HepG2 (cell line): ENCODE results near the gene TJP3. TPM values are rescaled to one million over a fixed set of nuclear protein-coding genes. Genes with fewer than 3 reads are reported as not detected.
A peak's percentile ranks its signal among the peaks of the same experiment; 100 is the strongest.

Experiments
- ATAC-seq: fragments of 200-7000 bp; cut with Tn5 transposase; 3 replicates; pipeline ENCODE4 v1.9.1; 2020; ENCODE audit warnings: mild to moderate bottlenecking, moderate library complexity
- BruUV-seq: library from RNA; stranded (reverse); fragments of 400-500 nt; replicated peaks from 2 replicates; lab custom pipeline; 2021; lab: Mats Ljungman, UMichigan
- CTCF ChIA-PET: fragments of 300-600 bp; formaldehyde crosslinking; extraction: SDS; loops from one replicate; lab custom pipeline; 2021; ENCODE audit warnings: low total read pairs, inconsistent platforms, low intra/inter-chr PET ratio; lab: Yijun Ruan, JAX
- POLR2A ChIA-PET: fragments of 350-600 bp; sonication (Branson Sonifier 250); formaldehyde crosslinking; loops from one replicate; lab custom pipeline; 2020; ENCODE audit warnings: antibody characterized with exemption, inconsistent platforms; lab: Yijun Ruan, JAX
- DNase-seq: peaks from one replicate; pipeline ENCODE4 v3.0.0-alpha.2; 2015; ENCODE audit warnings: low spot score
- FAIRE-seq: peaks from 3 replicates; lab custom pipeline; 2011; peaks lifted over from hg19 to GRCh38; lab: Jason Lieb, UNC
- H2AFZ ChIP-seq: one replicate; pipeline ENCODE4 v1.6.1; 2011; ENCODE audit warnings: low read length, inconsistent platforms
- H3K27ac ChIP-seq: fragments of 300-600 bp; 3 replicates; pipeline ENCODE4 v1.8.0; 2011; ENCODE audit warnings: mixed run types, mild to moderate bottlenecking, mixed read lengths, low read length, inconsistent platforms; ENCODE audit not compliant: insufficient read depth; ENCODE audit errors: extremely low read length
- H3K27me3 ChIP-seq, 2 experiments: fragments of 200-600 bp in 1 of 2; 2 replicates in 1 of 2; 3 replicates in 1 of 2; pipeline versions ENCODE4 v1.6.0 to v1.8.0; 2011; ENCODE audit warnings: low read length in 2 of 2, mild to moderate bottlenecking in 2 of 2, moderate library complexity in 2 of 2, inconsistent platforms in 1 of 2; ENCODE audit not compliant: insufficient read depth in 2 of 2, control insufficient read depth in 1 of 2
- H3K36me3 ChIP-seq, 2 experiments: fragments of 200-600 bp in 1 of 2; replicated peaks in 1 of 2; 2 replicates in 1 of 2; 3 replicates in 1 of 2; pipeline versions ENCODE4 v1.5.1 to v1.8.0; 2011; ENCODE audit warnings: low read length in 2 of 2, inconsistent platforms in 1 of 2; ENCODE audit not compliant: insufficient read depth in 2 of 2, control insufficient read depth in 1 of 2
- H3K4me1 ChIP-seq: 2 replicates; pipeline ENCODE4 v1.5.1; 2012; ENCODE audit warnings: low read length, inconsistent platforms; ENCODE audit not compliant: insufficient read depth
- H3K4me2 ChIP-seq: 2 replicates; pipeline ENCODE4 v1.6.0; 2011; ENCODE audit warnings: low read depth, low read length, inconsistent platforms
- H3K4me3 ChIP-seq, 3 experiments: fragments of 200-600 bp in 1 of 3; sonication (generic), shearing (Covaris generic) in 1 of 3; replicated peaks in 1 of 3; 2 replicates each; pipeline ENCODE4 v1.5.1; 2011 to 2016; ENCODE audit warnings: low read length in 3 of 3, inconsistent platforms in 2 of 3, low read depth in 2 of 3, mild to moderate bottlenecking in 2 of 3, control low read depth in 1 of 3, mixed read lengths in 1 of 3; ENCODE audit not compliant: insufficient read depth in 1 of 3
- H3K79me2 ChIP-seq: one replicate; pipeline ENCODE4 v1.6.1; 2011; ENCODE audit warnings: low read length, inconsistent platforms; ENCODE audit not compliant: insufficient read depth
- H3K9ac ChIP-seq: 2 replicates; pipeline ENCODE4 v1.6.0; 2011; ENCODE audit warnings: mild to moderate bottlenecking, low read depth, low read length, inconsistent platforms; ENCODE audit not compliant: insufficient read depth
- H3K9me3 ChIP-seq: 2 replicates; pipeline ENCODE4 v1.5.1; 2012; ENCODE audit warnings: mild to moderate bottlenecking, low read length
- H4K20me1 ChIP-seq: 2 replicates; pipeline ENCODE4 v1.6.0; 2011; ENCODE audit warnings: inconsistent platforms, mild to moderate bottlenecking, low read length, moderate library complexity; ENCODE audit not compliant: insufficient read depth
- ARID3A ChIP-seq: IDR thresholded peaks from 2 replicates; pipeline ENCODE4 v1.6.1; 2012; ENCODE audit warnings: low read depth, low read length, improper control_type of control experiment
- ARID4A ChIP-seq: sonication (generic); formaldehyde crosslinking; IDR thresholded peaks from 2 replicates; pipeline ENCODE4 v1.5.0; 2020; ENCODE audit warnings: mild to moderate bottlenecking, missing genetic modification reagents, borderline replicate concordance
- BORCS8-MEF2B ChIP-seq: sonication (generic); formaldehyde crosslinking; IDR thresholded peaks from 2 replicates; pipeline ENCODE4 v1.8.0; 2022; ENCODE audit warnings: mild to moderate bottlenecking, missing genetic modification reagents
- FOXP4 ChIP-seq: sonication (generic); formaldehyde crosslinking; IDR thresholded peaks from 2 replicates; pipeline ENCODE4 v1.4.0; 2020; ENCODE audit warnings: missing genetic modification reagents
- GFI1 ChIP-seq: sonication (generic); formaldehyde crosslinking; IDR thresholded peaks from 2 replicates; pipeline ENCODE4 v1.5.0; 2020; ENCODE audit warnings: missing genetic modification reagents, mild to moderate bottlenecking, borderline replicate concordance
- NFYB ChIP-seq: sonication (generic); formaldehyde crosslinking; IDR thresholded peaks from 2 replicates; pipeline ENCODE4 v1.4.0; 2020; ENCODE audit warnings: missing genetic modification reagents
- PHF20 ChIP-seq: sonication (generic); formaldehyde crosslinking; IDR thresholded peaks from 2 replicates; pipeline ENCODE4 v1.5.0; 2020; ENCODE audit warnings: mild to moderate bottlenecking, missing genetic modification reagents
- SMAD3 ChIP-seq: sonication (generic); formaldehyde crosslinking; IDR thresholded peaks from 2 replicates; pipeline ENCODE4 v1.4.0; 2020; ENCODE audit warnings: missing genetic modification reagents
- SNRNP70 ChIP-seq: fragments of 200-400 bp; formaldehyde crosslinking; IDR thresholded peaks from 2 replicates; pipeline ENCODE4 v1.6.1; 2017; ENCODE audit warnings: mild to moderate bottlenecking, low read depth, low read length, moderate library complexity
- ZNF670 ChIP-seq: sonication (generic); formaldehyde crosslinking; IDR thresholded peaks from 2 replicates; pipeline ENCODE4 v1.8.0; 2022; ENCODE audit warnings: mild to moderate bottlenecking, missing genetic modification reagents, borderline replicate concordance
- WGBS: methylation state at CpG from one replicate; pipeline ENCODE4 v1.1.6; 2017; ENCODE audit warnings: low lambda C conversion rate; 5-methylcytosine and 5-hydroxymethylcytosine counted together
- in situ Hi-C: cut with HindIII; loops from 2 replicates; pipeline ENCODE4 v1.10.0; 2017; ENCODE audit warnings: low pct_unique_long_range_greater_than_20kb; ENCODE audit not compliant: extremely low pct_ligation_motif_present
- intact Hi-C: fragments of 100-400 bp; cut with micrococcal nuclease; formaldehyde crosslinking; loops from one replicate; pipeline ENCODE4 v1.10.0; 2022; ENCODE audit not compliant: unreplicated experiment
- polyA plus RNA-seq, 8 experiments: library from polyadenylated mRNA; depleted of rRNA in 3 of 8; stranded (reverse) in 7 of 8; unstranded in 1 of 8; fragments of >200 nt; fragmentation: Illumina TruSeq in 4 of 8; extraction: Trizol in 4 of 8; gene quantifications; 2 replicates each; pipeline versions ENCODE4 v1.2.1 to v1.2.3, GENCODE V29; 2011 to 2016; ENCODE audit warnings: low read depth in 4 of 8, missing spikeins in 1 of 8, mixed read lengths in 1 of 8; ENCODE audit not compliant: insufficient read depth in 1 of 8
- total RNA-seq, 5 experiments: library from RNA; depleted of rRNA; stranded (reverse); fragments of >200 nt; fragmentation: Illumina TruSeq; extraction: Trizol; gene quantifications; 2 replicates each; pipeline ENCODE4 v1.2.3, GENCODE V29; 2016; ENCODE audit warnings: low read depth in 1 of 5
- TF ChIP-seq, protein P1 (sequence below): sonication (generic); formaldehyde crosslinking; IDR thresholded peaks from 2 replicates; pipeline ENCODE4 v1.4.0; 2020; ENCODE audit warnings: missing genetic modification reagents
- TF ChIP-seq, protein P2 (sequence below): sonication (generic); formaldehyde crosslinking; conservative IDR thresholded peaks from 2 replicates; pipeline ENCODE4 v1.8.0; 2022; ENCODE audit warnings: mild to moderate bottlenecking, moderate library complexity, missing genetic modification reagents

The TJP3 gene
- total and polyA plus RNA-seq, 2 of the 13 experiments (the other 11 are each of a cell fraction or from before 2014, with no cell fraction given): 2.3 to 21.5 TPM

- peak; percentile 18 for ATAC-seq
- no peaks in the 10 kb centered on the region for H3K36me3 ChIP-seq
- H3K27me3 ChIP-seq: no peaks in the 10 kb centered on the region; a peak in 1 of 5 replicates
- no peak overlapping the region for H2AFZ ChIP-seq
- CTCF ChIA-PET: no interaction called here
- peak overlapping the region; percentile 81 to 93 (median 89) for H3K4me3 ChIP-seq
- peak overlapping the region; percentile 18 for H3K27ac ChIP-seq
- intact Hi-C loops: no loop called here
- H3K4me1 ChIP-seq: peaks cover 15% of the 10 kb centered on the region
- peak overlapping the region; percentile 85 for H3K9ac ChIP-seq
- no peak for FAIRE-seq
- WGBS: 0% methylated on average over 6 of the region's 34 CpGs
- BruUV-seq: no TSS peak
- in situ Hi-C loops: no loop called here
- no peak for DNase-seq
- no peaks in the 10 kb centered on the region for H3K9me3 ChIP-seq
- H3K79me2 ChIP-seq: peaks cover 26% of the 10 kb centered on the region
- H3K4me2 ChIP-seq: peak overlapping the region; percentile 97
- H4K20me1 ChIP-seq: peaks cover 5% of the 10 kb centered on the region; the same call in 1 of the 2 replicates
- POLR2A ChIA-PET: no interaction called here
- TF ChIP-seq, protein P1, sequence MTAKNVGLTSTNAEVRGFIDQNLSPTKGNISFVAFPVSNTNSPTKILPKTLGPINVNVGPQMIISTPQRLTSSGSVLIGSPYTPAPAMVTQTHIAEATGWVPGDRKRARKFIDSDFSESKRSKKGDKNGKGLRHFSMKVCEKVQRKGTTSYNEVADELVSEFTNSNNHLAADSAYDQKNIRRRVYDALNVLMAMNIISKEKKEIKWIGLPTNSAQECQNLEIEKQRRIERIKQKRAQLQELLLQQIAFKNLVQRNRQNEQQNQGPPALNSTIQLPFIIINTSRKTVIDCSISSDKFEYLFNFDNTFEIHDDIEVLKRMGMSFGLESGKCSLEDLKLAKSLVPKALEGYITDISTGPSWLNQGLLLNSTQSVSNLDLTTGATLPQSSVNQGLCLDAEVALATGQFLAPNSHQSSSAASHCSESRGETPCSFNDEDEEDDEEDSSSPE: no peak
- TF ChIP-seq, protein P2, sequence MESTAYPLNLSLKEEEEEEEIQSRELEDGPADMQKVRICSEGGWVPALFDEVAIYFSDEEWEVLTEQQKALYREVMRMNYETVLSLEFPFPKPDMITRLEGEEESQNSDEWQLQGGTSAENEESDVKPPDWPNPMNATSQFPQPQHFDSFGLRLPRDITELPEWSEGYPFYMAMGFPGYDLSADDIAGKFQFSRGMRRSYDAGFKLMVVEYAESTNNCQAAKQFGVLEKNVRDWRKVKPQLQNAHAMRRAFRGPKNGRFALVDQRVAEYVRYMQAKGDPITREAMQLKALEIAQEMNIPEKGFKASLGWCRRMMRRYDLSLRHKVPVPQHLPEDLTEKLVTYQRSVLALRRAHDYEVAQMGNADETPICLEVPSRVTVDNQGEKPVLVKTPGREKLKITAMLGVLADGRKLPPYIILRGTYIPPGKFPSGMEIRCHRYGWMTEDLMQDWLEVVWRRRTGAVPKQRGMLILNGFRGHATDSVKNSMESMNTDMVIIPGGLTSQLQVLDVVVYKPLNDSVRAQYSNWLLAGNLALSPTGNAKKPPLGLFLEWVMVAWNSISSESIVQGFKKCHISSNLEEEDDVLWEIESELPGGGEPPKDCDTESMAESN (CRISPR knock-in tag): no peak
- TF ChIP-seq BORCS8-MEF2B (CRISPR knock-in tag) (0 out of 2 replicates have a peak, but pooled peaks have one; percentile 19), PHF20 (CRISPR knock-in tag) (no peak), ARID4A (CRISPR knock-in tag) (peak; percentile 50), NFYB (CRISPR knock-in tag) (no peak), ARID3A (no peak), SMAD3 (no peak), SNRNP70 (no peak), ZNF670 (CRISPR knock-in tag) (no peak), FOXP4 (CRISPR knock-in tag) (no peak), GFI1 (CRISPR knock-in tag) (no peak)
Measured at GRCh38 chr19:3698974-3699740, 9.0 kb upstream of the TJP3 start.
